Hepatocyte (in vitro differentiated cells): ENCODE data around the gene CDS2.

Experiments used
- CTCF ChIP-seq: fragments of 200-600 bp; sonication (generic); IDR thresholded peaks from 2 replicates; pipeline ENCODE4 v1.5.1; 2016; ENCODE audit warnings: antibody characterized with exemption, mild to moderate bottlenecking; ENCODE audit not compliant: poor library complexity
- EZH2 ChIP-seq: fragments of 200-600 bp; sonication (generic); IDR thresholded peaks from 2 replicates; pipeline ENCODE4 v1.6.1; 2016; ENCODE audit warnings: antibody characterized with exemption, mild to moderate bottlenecking, borderline replicate concordance

GRCh38 chr20:5178046-5178445, 51.2 kb downstream of the CDS2 start:
- TF ChIP-seq CTCF = no peak
- no peak for TF ChIP-seq EZH2
